Neural progenitor cell (in vitro differentiated cells): ENCODE results near the gene CIDEC. TPM values are rescaled to one million over a fixed set of nuclear protein-coding genes. Genes with fewer than 3 reads are reported as not detected.

Experiments
- DNase-seq: peaks from one replicate; pipeline ENCODE4 v3.0.0-alpha.2; 2016; ENCODE audit warnings: low spot score
- H2AFZ ChIP-seq: fragments of 200-600 bp; sonication (generic); replicated peaks from 2 replicates; pipeline ENCODE4 v1.6.1; 2016; ENCODE audit warnings: antibody characterized with exemption
- H3F3A ChIP-seq: fragments of 200-600 bp; sonication (generic); 2 replicates; pipeline ENCODE4 v1.6.1; 2016; ENCODE audit warnings: antibody characterized with exemption, low read depth
- H3K27ac ChIP-seq: fragments of 200-600 bp; sonication (generic); 2 replicates; pipeline ENCODE4 v1.5.1; 2016; ENCODE audit warnings: mild to moderate bottlenecking
- H3K27me3 ChIP-seq: fragments of 200-600 bp; sonication (generic); 2 replicates; pipeline ENCODE4 v1.6.1; 2016; ENCODE audit warnings: mild to moderate bottlenecking, moderate library complexity
- H3K36me3 ChIP-seq: fragments of 200-600 bp; sonication (generic); 2 replicates; pipeline ENCODE4 v1.5.1; 2016
- H3K4me1 ChIP-seq: fragments of 200-600 bp; sonication (generic); 2 replicates; pipeline ENCODE4 v1.6.1; 2016; ENCODE audit warnings: mixed run types
- H3K4me2 ChIP-seq: fragments of 200-600 bp; sonication (generic); 2 replicates; pipeline ENCODE4 v1.6.1; 2016
- H3K4me3 ChIP-seq: fragments of 200-600 bp; sonication (generic); 2 replicates; pipeline ENCODE4 v1.5.1; 2016
- H3K79me2 ChIP-seq: fragments of 200-600 bp; sonication (generic); 2 replicates; pipeline ENCODE4 v1.6.1; 2016; ENCODE audit warnings: low read depth
- H3K9ac ChIP-seq: fragments of 200-600 bp; sonication (generic); 2 replicates; pipeline ENCODE4 v1.6.1; 2016
- H3K9me3 ChIP-seq: fragments of 200-600 bp; sonication (generic); 2 replicates; pipeline ENCODE4 v1.5.1; 2016; ENCODE audit warnings: low read depth
- H4K20me1 ChIP-seq: fragments of 200-600 bp; sonication (generic); 2 replicates; pipeline ENCODE4 v1.6.1; 2016; ENCODE audit warnings: low read depth
- H3K27ac Mint-ChIP-seq: 3 replicates; pipeline ENCODE4 v1.8.0; 2021; ENCODE audit warnings: mixed read lengths
- H3K27me3 Mint-ChIP-seq: 2 replicates; pipeline ENCODE4 v1.8.0; 2022; ENCODE audit warnings: low read depth, mild to moderate bottlenecking, inconsistent platforms, moderate library complexity, mixed read lengths; ENCODE audit not compliant: insufficient read depth
- H3K36me3 Mint-ChIP-seq: 3 replicates; pipeline ENCODE4 v1.8.0; 2021; ENCODE audit warnings: mixed read lengths
- H3K4me1 Mint-ChIP-seq: 3 replicates; pipeline ENCODE4 v1.8.0; 2021; ENCODE audit warnings: mixed read lengths
- H3K4me3 Mint-ChIP-seq: 3 replicates; pipeline ENCODE4 v1.8.0; 2021; ENCODE audit warnings: mild to moderate bottlenecking, moderate library complexity, mixed read lengths
- H3K9me3 Mint-ChIP-seq: 3 replicates; pipeline ENCODE4 v1.8.0; 2020; ENCODE audit warnings: mixed read lengths
- EZH2 ChIP-seq: fragments of 200-600 bp; sonication (generic); IDR thresholded peaks from 2 replicates; pipeline ENCODE4 v1.6.1; 2017; ENCODE audit warnings: antibody characterized with exemption, mild to moderate bottlenecking, moderate library complexity
- EZH2phosphoT487 ChIP-seq: fragments of 200-600 bp; sonication (generic); IDR thresholded peaks from 2 replicates; pipeline ENCODE4 v1.6.1; 2017; ENCODE audit warnings: antibody characterized with exemption
- total RNA-seq: library from RNA; depleted of rRNA; stranded (reverse); fragments of >200 nt; gene quantifications from 2 replicates; pipeline ENCODE4 v1.2.3, GENCODE V29; 2015; ENCODE audit warnings: low replicate concordance
- TF ChIP-seq, protein P1 (sequence below): fragments of 200-600 bp; sonication (generic); IDR thresholded peaks from 2 replicates; pipeline ENCODE4 v1.5.1; 2017; ENCODE audit warnings: antibody characterized with exemption, mild to moderate bottlenecking

The CIDEC gene
- total RNA-seq, 1 donor from 2014 or later = not detected

DNA sequence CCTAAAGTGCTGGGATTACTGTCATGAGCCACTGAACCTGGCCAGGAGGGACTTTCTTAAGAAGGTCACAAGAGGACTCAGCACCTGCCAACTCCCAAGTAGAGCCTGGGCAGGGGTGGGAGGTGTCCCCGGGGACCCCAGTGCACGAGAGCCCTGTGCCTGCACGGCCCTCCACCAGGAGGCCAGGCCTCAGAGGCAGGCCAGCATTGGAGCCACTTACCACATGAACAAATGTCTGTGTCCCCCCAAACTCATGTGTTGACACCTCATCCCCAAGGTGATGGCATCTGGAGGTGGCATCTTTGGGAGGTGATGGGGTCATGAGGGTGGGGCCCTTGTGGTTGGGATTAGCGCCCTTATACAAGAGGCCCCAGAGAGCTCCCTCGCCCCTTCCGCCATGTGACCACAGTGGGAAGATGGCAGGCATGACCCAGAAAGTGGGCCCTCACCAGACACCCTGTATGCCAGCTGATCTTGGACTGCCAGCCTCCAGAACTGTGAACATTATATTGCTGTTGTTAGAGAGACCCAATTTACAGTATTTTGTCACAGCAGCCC, 33.0 kb downstream of the CIDEC start:
- H3K4me2 ChIP-seq = no peak overlapping the region
- peaks cover 6% of the 10 kb centered on the region for H3F3A ChIP-seq
- no peaks in the 10 kb centered on the region for H3K36me3 ChIP-seq
- DNase-seq = no peak
- peaks cover 5% of the 10 kb centered on the region for H3K27me3 ChIP-seq
- peaks cover 6% of the 10 kb centered on the region for H3K36me3 Mint-ChIP-seq
- no peak overlapping the region for H2AFZ ChIP-seq
- H3K9me3 Mint-ChIP-seq = no peaks in the 10 kb centered on the region
- no peak overlapping the region for H3K27ac ChIP-seq
- TF ChIP-seq EZH2 (no peak), EZH2phosphoT487 (no peak)
- TF ChIP-seq, protein P1, sequence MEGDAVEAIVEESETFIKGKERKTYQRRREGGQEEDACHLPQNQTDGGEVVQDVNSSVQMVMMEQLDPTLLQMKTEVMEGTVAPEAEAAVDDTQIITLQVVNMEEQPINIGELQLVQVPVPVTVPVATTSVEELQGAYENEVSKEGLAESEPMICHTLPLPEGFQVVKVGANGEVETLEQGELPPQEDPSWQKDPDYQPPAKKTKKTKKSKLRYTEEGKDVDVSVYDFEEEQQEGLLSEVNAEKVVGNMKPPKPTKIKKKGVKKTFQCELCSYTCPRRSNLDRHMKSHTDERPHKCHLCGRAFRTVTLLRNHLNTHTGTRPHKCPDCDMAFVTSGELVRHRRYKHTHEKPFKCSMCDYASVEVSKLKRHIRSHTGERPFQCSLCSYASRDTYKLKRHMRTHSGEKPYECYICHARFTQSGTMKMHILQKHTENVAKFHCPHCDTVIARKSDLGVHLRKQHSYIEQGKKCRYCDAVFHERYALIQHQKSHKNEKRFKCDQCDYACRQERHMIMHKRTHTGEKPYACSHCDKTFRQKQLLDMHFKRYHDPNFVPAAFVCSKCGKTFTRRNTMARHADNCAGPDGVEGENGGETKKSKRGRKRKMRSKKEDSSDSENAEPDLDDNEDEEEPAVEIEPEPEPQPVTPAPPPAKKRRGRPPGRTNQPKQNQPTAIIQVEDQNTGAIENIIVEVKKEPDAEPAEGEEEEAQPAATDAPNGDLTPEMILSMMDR = no peak
- H4K20me1 ChIP-seq = no peaks in the 10 kb centered on the region
- no peak overlapping the region for H3K27ac Mint-ChIP-seq
- peaks cover 14% of the 10 kb centered on the region for H3K4me1 Mint-ChIP-seq
- no peaks in the 10 kb centered on the region for H3K9me3 ChIP-seq
- H3K4me1 ChIP-seq = peaks cover 3% of the 10 kb centered on the region
- no peak overlapping the region for H3K4me3 Mint-ChIP-seq
- H3K27me3 Mint-ChIP-seq = peaks cover 3% of the 10 kb centered on the region
- no peaks in the 10 kb centered on the region for H3K79me2 ChIP-seq
- H3K4me3 ChIP-seq = no peak overlapping the region
- H3K9ac ChIP-seq = no peak overlapping the region

DNA sequence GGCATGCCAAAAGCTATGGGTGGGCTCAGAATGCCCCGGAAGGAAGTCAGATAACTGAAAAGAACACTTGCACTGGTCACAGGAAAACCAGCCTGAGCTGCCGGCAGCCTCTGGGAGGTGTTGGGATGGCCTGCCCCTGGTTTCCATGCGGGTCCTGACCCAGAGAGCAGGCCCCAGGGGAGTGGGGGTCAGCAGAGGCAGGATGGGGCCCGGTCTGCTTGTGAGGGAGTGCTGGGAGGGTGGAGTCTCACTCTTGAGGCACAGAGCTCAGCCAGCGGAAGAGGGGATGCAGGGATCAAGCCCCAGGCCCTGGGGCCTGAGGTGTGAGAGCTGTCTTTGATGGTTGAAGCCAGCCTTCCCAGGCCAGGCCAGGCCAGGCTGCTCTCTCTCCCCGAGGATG, 33.8 kb downstream of the CIDEC start:
- Histone ChIP-seq H4K20me1 (no peaks in the 10 kb centered on the region), H3F3A (peaks cover 6% of the 10 kb centered on the region), H3K36me3 (no peaks in the 10 kb centered on the region), H2AFZ (no peak overlapping the region), H3K27me3 (no peaks in the 10 kb centered on the region), H3K79me2 (no peaks in the 10 kb centered on the region), H3K4me3 (no peak overlapping the region), H3K9me3 (no peaks in the 10 kb centered on the region), H3K9ac (no peak overlapping the region), H3K4me1 (peaks cover 3% of the 10 kb centered on the region), H3K27ac (no peak overlapping the region), H3K4me2 (no peak overlapping the region)
- peaks cover 15% of the 10 kb centered on the region for H3K4me1 Mint-ChIP-seq
- H3K27ac Mint-ChIP-seq = no peak overlapping the region
- peaks cover 10% of the 10 kb centered on the region for H3K36me3 Mint-ChIP-seq
- no peak for DNase-seq
- no peaks in the 10 kb centered on the region for H3K9me3 Mint-ChIP-seq
- no peak for TF ChIP-seq EZH2
- TF ChIP-seq, protein P1 = no peak
- no peak for TF ChIP-seq EZH2phosphoT487
- peaks cover 4% of the 10 kb centered on the region for H3K27me3 Mint-ChIP-seq
- no peak overlapping the region for H3K4me3 Mint-ChIP-seq

DNA sequence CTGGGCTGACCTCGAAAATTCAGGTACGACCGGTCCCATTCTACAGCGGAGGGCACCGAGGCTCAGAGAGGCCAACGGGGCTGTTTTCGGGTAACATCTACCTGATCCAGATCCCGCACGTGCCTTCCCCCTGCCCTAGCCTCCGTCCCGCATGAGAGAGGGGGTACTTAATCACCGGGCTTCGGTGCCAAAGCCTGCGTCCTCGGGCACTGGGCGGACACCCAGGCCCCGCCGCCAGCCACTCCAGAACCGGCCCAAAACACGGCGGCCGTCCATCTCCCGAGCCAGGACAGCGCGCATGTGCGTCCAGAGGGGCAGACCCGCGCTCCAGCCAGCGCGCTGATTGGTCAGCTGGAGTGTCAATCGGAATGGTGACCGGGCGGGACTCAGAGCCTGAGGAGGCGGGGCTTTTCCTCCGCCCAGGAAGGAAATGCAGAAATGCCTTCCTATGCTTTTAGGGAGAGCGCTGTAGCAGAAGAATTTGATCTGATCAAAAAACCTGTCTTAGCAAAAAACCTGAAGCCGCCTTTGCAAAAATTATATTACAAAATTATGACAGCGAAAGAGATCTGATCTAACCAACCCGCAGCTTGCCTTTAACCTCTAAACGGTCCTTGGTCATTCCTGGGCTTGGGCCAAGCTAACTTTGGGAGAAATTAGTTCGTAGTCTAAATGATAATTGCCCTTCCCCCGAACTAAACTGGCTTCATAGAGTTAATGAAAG, 36.2 kb downstream of the CIDEC start, which contains the start of gene RPUSD3:
Gene RPUSD3, minus strand, starts transcription at position 294 of the 724 bp plus-strand sequence. Its CDS starts 18 bp downstream, at position 276.
- peak within 1 kb of the TSS; percentile 93 for H2AFZ ChIP-seq
- Mint-ChIP-seq H3K27ac (peak within 1 kb of the TSS; percentile 60), H3K4me1 (peaks cover 14% of the 10 kb centered on the region), H3K27me3 (peaks cover 4% of the 10 kb centered on the region), H3K4me3 (peak within 1 kb of the TSS; percentile 97), H3K36me3 (peaks cover 10% of the 10 kb centered on the region), H3K9me3 (no peaks in the 10 kb centered on the region)
- peak within 1 kb of the TSS; percentile 82 for H3K4me2 ChIP-seq
- no peaks in the 10 kb centered on the region for H3K36me3 ChIP-seq
- no peaks in the 10 kb centered on the region for H3K79me2 ChIP-seq
- H3K9me3 ChIP-seq = no peaks in the 10 kb centered on the region
- peak within 1 kb of the TSS; percentile 70 for H3K4me3 ChIP-seq
- TF ChIP-seq, protein P1 = no peak
- TF ChIP-seq EZH2 (no peak), EZH2phosphoT487 (no peak)
- peak; percentile 96 for DNase-seq
- peaks cover 6% of the 10 kb centered on the region for H3F3A ChIP-seq
- no peak within 1 kb of the TSS for H3K27ac ChIP-seq
- no peaks in the 10 kb centered on the region for H4K20me1 ChIP-seq
- peaks cover 3% of the 10 kb centered on the region for H3K4me1 ChIP-seq
- peak within 1 kb of the TSS; percentile 23 for H3K9ac ChIP-seq
- H3K27me3 ChIP-seq = no peaks in the 10 kb centered on the region
